PC-9 (cell line): Measurements from ENCODE around the gene FRZB.

ENCODE experiments used
- EZH2 ChIP-seq: fragments of 200-600 bp; sonication (generic); IDR thresholded peaks from 2 replicates; pipeline ENCODE4 v1.8.0; 2017; ENCODE audit warnings: antibody characterized with exemption, low read depth
- TF ChIP-seq, protein P1 (sequence below): fragments of 200-600 bp; sonication (generic); conservative IDR thresholded peaks from 2 replicates; pipeline ENCODE4 v1.6.1; 2017; ENCODE audit warnings: mixed run types, antibody characterized with exemption, mild to moderate bottlenecking, moderate library complexity

DNA sequence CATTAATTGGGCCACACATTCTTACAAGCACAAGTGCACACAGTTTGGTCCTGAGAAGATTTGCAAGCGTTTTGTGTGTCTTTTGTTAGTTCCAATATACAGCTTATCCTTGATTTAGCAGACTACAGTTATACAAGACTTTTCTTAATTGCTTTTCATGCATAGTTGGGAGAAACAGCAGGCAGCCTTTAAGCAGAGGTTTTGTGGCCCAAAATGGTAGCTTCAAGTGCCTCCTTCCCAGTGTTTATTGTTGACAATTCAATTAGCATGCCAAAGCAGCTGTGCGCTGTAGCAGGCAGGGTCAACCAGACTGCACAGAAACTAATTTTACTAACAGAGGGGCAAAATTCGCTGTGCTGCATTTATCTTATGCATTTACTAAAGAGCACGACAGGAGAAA lies 47.5 kb downstream of the FRZB start:
- no peak for TF ChIP-seq EZH2
- TF ChIP-seq, protein P1, sequence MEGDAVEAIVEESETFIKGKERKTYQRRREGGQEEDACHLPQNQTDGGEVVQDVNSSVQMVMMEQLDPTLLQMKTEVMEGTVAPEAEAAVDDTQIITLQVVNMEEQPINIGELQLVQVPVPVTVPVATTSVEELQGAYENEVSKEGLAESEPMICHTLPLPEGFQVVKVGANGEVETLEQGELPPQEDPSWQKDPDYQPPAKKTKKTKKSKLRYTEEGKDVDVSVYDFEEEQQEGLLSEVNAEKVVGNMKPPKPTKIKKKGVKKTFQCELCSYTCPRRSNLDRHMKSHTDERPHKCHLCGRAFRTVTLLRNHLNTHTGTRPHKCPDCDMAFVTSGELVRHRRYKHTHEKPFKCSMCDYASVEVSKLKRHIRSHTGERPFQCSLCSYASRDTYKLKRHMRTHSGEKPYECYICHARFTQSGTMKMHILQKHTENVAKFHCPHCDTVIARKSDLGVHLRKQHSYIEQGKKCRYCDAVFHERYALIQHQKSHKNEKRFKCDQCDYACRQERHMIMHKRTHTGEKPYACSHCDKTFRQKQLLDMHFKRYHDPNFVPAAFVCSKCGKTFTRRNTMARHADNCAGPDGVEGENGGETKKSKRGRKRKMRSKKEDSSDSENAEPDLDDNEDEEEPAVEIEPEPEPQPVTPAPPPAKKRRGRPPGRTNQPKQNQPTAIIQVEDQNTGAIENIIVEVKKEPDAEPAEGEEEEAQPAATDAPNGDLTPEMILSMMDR: no peak
